ENCODE results near the gene ARID3A.

Gene ARID3A

DNA sequence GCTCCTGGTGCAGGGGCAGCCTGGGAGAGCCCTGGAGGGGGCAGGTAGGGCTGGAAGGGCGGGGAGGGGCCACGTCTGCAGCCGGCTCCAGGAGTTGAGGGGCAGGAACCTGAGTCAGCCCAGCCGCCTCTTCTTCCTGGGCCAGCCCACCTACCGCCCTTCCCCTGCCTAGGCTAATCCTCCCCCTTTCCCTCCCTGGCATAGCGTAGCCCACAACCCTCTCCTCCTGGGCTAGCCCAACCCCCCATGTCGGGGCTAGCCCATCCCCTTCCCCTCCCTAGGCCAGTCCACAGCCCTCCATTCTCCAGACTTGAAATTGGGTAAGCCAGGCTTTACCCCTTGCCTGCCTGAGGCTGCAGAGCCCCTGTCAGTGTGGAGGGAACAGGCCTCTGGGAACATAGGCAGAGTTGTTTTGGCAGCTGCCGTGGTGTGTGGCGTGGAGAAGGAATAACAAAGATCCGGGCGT, 37.7 kb downstream of the ARID3A start:
- no peak overlapping the region for H3K27ac Mint-ChIP-seq
- no peak overlapping the region for H3K4me3 Mint-ChIP-seq
- peaks cover 4% of the 10 kb centered on the region for H3K4me1 Mint-ChIP-seq (ENCODE audit: low read depth)
- no peaks in the 10 kb centered on the region for H3K9me3 Mint-ChIP-seq
- H3K36me3 Mint-ChIP-seq (ENCODE audit: low read depth), result peaks cover 12% of the 10 kb centered on the region
- H3K27me3 Mint-ChIP-seq, result no peaks in the 10 kb centered on the region

DNA sequence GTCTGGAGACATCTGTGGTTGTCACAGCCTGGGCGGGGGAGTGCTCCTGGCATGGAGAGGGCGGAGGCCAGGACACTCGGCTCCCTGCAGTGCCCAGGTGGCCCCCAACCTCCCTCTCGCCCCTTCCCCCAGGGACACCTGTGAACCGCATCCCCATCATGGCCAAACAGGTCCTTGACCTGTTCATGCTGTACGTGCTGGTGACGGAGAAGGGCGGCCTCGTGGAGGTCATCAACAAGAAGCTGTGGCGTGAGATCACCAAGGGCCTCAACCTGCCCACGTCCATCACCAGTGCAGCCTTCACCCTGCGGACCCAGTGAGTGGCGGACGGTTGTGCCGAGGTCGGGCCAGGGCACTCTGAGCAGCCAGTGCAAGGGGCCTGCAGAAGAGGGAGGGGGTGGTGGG, 38.3 kb downstream of the ARID3A start:
- Mint-ChIP-seq H3K4me1 (ENCODE audit: low read depth) (no peaks in the 10 kb centered on the region), H3K27me3 (no peaks in the 10 kb centered on the region), H3K9me3 (no peaks in the 10 kb centered on the region), H3K27ac (no peak overlapping the region), H3K4me3 (no peak overlapping the region), H3K36me3 (ENCODE audit: low read depth) (peaks cover 12% of the 10 kb centered on the region)

DNA sequence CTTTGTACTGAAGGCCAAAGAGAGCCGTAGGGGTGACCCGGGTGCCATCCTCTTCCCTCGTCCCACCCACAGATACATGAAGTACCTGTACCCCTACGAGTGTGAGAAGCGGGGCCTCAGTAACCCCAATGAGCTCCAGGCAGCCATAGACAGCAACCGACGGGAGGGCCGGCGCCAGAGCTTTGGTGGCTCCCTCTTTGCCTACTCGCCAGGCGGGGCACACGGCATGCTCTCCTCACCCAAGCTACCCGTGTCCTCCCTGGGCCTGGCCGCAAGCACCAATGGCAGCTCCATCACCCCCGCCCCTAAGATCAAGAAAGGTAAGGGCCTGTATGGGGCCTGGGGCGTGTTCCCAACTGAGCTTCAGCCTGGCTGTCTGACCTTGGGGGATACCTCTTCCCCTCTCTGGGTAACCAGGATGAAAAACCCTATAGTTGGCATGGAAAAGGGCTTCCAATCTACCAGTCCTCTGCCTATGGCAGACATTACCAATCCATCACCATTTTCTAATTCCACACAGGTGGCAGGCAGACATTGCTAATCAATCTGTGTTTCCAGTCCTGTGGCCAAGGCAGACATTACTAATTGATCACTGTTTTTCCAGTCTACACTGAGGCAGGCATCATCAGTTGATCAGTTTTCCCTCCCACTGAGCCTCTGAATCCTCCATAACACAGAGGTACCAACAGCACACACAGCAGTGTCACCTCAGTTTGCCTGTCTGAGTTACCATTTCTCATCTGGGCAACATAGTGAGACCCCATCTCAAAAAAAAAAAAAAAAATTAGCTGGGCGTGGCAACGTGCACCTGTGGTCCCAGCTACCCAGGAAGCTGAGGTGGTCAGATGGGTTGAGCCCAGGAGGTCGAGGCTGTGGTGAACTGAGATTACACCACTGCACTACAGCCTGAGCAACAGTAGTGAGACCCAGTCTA, 39.2 kb downstream of the ARID3A start:
- Mint-ChIP-seq H3K27me3 (no peaks in the 10 kb centered on the region), H3K4me3 (no peak overlapping the region), H3K9me3 (no peaks in the 10 kb centered on the region), H3K36me3 (ENCODE audit: low read depth) (peaks cover 12% of the 10 kb centered on the region), H3K4me1 (ENCODE audit: low read depth) (no peaks in the 10 kb centered on the region), H3K27ac (no peak overlapping the region)

DNA sequence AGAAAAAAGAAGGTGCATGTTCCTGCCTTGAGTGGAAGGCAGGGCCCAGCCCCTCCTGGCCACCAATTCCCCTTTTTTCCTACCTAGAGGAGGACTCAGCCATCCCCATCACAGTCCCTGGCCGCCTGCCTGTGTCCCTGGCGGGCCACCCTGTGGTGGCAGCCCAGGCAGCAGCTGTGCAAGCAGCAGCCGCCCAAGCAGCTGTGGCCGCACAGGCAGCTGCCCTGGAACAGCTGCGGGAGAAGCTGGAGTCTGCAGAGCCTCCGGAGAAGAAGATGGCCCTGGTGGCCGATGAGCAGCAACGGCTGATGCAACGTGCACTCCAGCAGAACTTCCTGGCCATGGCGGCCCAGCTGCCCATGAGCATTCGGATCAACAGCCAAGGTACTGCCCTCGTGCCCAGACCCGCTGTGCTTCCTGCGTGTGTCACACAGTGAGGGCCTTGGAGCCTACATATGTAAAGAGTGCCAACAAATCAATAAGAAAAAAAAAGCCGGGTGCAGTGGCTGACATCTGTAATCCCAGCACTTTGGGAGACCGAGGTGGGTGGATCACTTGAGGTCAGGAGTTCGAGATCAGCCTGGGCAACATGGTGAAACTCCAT, 40.8 kb downstream of the ARID3A start:
- no peak overlapping the region for H3K27ac Mint-ChIP-seq
- H3K4me1 Mint-ChIP-seq (ENCODE audit: low read depth), result no peaks in the 10 kb centered on the region
- no peaks in the 10 kb centered on the region for H3K27me3 Mint-ChIP-seq
- no peak overlapping the region for H3K4me3 Mint-ChIP-seq
- peaks cover 5% of the 10 kb centered on the region for H3K9me3 Mint-ChIP-seq
- peaks cover 19% of the 10 kb centered on the region for H3K36me3 Mint-ChIP-seq (ENCODE audit: low read depth)

- H3K4me3 Mint-ChIP-seq, result no peak overlapping the region
- H3K9me3 Mint-ChIP-seq, result peaks cover 5% of the 10 kb centered on the region
- H3K27me3 Mint-ChIP-seq, result no peaks in the 10 kb centered on the region
- no peaks in the 10 kb centered on the region for H3K4me1 Mint-ChIP-seq (ENCODE audit: low read depth)
- no peak overlapping the region for H3K27ac Mint-ChIP-seq
- peaks cover 22% of the 10 kb centered on the region for H3K36me3 Mint-ChIP-seq (ENCODE audit: low read depth)
These were observed 44.9 kb downstream of the ARID3A start for GRCh38 chr19:970695-971094.

DNA sequence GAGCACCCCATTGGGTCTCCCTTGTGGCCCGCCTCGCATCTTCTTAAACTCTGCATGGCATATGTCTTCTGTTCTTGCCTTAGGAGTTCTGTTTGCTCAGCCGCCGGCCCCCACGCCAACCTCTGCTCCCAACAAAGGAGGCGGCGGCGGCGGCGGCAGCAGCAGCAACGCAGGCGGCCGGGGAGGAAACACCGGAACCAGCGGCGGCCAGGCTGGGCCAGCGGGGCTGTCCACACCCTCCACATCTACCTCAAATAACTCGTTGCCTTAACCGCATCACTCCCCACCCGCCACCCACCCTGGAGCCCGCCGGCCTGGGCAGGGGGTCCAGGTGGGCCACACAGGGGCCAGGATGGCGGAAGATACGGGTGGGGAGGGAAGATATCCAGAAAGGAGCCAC, 46.0 kb downstream of the ARID3A start:
- peaks cover 5% of the 10 kb centered on the region for H3K9me3 Mint-ChIP-seq
- no peak overlapping the region for H3K4me3 Mint-ChIP-seq
- no peaks in the 10 kb centered on the region for H3K27me3 Mint-ChIP-seq
- H3K27ac Mint-ChIP-seq, result no peak overlapping the region
- peaks cover 22% of the 10 kb centered on the region for H3K36me3 Mint-ChIP-seq (ENCODE audit: low read depth)
- no peaks in the 10 kb centered on the region for H3K4me1 Mint-ChIP-seq (ENCODE audit: low read depth)

DNA sequence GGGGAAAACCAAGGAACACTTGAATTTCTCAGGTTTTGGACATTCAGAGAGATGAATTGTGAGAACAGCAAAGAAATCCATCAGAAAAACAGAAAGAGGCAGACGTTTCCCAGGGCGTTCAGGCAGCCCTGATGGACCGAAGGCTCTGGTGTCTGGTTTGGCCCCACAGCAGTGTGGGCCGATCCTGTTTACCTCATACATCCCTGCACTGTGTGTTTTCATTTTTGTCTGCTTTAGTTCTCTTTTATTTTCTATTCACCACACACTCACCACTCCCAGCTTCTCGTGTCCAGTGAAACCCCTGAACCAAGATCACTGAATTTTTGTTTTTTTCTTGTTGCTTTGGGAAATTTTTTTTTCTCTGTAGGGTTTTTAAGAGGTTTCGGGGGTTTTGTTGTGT, 46.4 kb downstream of the ARID3A start:
- Mint-ChIP-seq H3K36me3 (ENCODE audit: low read depth) (peaks cover 20% of the 10 kb centered on the region), H3K9me3 (peaks cover 5% of the 10 kb centered on the region)

DNA sequence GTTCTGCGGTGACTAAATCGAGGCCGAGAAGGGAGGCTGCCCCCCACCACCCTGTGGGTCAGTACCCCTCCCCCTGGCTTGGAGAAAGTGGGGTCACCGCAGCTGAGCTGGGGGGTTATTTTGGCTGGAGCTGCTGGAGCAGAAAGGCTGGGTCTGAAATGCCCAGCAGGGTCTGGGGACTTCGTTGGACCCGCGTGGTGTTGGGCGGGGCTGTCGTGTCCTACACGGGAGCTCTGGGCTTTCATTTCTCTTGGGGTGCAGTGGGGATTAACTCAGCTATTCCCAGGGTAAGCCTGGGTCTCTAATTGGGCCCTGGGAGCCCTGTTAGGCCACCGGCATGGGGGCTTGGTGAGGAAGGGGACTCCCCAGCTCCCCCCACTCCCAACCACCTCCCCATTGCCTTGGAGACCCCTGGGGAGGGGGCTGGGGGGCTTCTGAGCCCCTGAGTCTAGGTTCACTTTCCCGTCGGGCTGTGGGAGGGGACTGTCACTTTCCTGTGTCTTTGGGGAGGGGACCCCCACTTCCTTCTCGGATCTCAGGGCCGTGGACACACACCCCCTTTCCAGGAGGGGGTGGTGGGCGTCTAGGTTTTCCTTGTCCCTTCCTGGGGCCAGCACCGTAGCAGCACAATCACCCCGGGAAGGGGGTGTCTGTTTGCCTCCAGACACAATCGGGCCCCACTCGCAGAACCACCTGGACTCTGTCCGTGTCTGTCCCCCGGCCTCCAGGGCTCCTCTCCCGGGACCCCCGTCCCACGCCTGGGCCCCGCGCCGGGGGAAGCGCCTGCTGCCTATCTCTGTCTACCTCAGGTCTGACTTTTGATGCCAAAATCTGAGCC, 48.1 kb downstream of the ARID3A start:
- Mint-ChIP-seq H3K4me1 (ENCODE audit: low read depth) (no peaks in the 10 kb centered on the region), H3K4me3 (no peak overlapping the region), H3K27me3 (no peaks in the 10 kb centered on the region), H3K27ac (no peak overlapping the region), H3K36me3 (ENCODE audit: low read depth) (peaks cover 14% of the 10 kb centered on the region), H3K9me3 (peaks cover 5% of the 10 kb centered on the region)

More for the DNA sequence above, 46.4 kb downstream of the ARID3A start:
- no peak overlapping the region for H3K4me3 Mint-ChIP-seq
- H3K4me1 Mint-ChIP-seq (ENCODE audit: low read depth), result no peaks in the 10 kb centered on the region
- H3K27me3 Mint-ChIP-seq, result no peaks in the 10 kb centered on the region
- no peak overlapping the region for H3K27ac Mint-ChIP-seq

- no peak overlapping the region for H3K4me3 Mint-ChIP-seq
- H3K27ac Mint-ChIP-seq, result no peak overlapping the region
- H3K36me3 Mint-ChIP-seq (ENCODE audit: low read depth), result peaks cover 14% of the 10 kb centered on the region
- H3K4me1 Mint-ChIP-seq (ENCODE audit: low read depth), result no peaks in the 10 kb centered on the region
- H3K9me3 Mint-ChIP-seq, result peaks cover 5% of the 10 kb centered on the region
- H3K27me3 Mint-ChIP-seq, result no peaks in the 10 kb centered on the region
These were observed 48.9 kb downstream of the ARID3A start for GRCh38 chr19:974564-975257.

GRCh38 chr19:976476-976875, 50.6 kb downstream of the ARID3A start:
- Mint-ChIP-seq H3K27me3 (no peaks in the 10 kb centered on the region), H3K27ac (no peak overlapping the region), H3K4me1 (ENCODE audit: low read depth) (no peaks in the 10 kb centered on the region), H3K4me3 (no peak overlapping the region), H3K36me3 (ENCODE audit: low read depth) (peaks cover 8% of the 10 kb centered on the region), H3K9me3 (no peaks in the 10 kb centered on the region)

- H3K27me3 Mint-ChIP-seq, result no peaks in the 10 kb centered on the region
- peaks cover 8% of the 10 kb centered on the region for H3K36me3 Mint-ChIP-seq (ENCODE audit: low read depth)
- H3K4me1 Mint-ChIP-seq (ENCODE audit: low read depth), result no peaks in the 10 kb centered on the region
- H3K4me3 Mint-ChIP-seq, result no peak overlapping the region
- H3K9me3 Mint-ChIP-seq, result no peaks in the 10 kb centered on the region
- no peak overlapping the region for H3K27ac Mint-ChIP-seq
These were observed 51.2 kb downstream of the ARID3A start for GRCh38 chr19:977058-977464.

DNA sequence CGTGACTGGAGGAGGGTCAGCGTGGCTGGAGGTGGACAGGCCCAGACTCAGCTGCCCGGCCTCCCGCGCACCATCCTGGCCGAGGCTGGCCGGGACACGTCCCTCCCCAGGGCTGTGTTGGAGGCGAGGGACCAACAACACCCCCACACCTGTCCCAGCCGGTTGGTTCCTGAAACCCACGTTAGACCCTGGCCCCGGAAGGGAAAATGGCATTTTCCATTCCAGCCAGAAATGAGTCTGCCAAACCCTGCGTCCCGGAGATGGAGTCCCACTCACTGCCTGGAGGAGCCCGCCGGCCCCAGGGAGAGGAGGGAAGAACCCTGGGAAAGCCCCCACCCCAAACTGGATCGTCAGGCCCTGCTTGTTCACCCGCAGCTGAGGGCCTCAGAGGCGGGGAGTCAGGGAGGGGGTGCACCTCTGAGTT, 53.5 kb downstream of the ARID3A start:
- no peaks in the 10 kb centered on the region for H3K27me3 Mint-ChIP-seq
- no peaks in the 10 kb centered on the region for H3K36me3 Mint-ChIP-seq (ENCODE audit: low read depth)
- no peaks in the 10 kb centered on the region for H3K9me3 Mint-ChIP-seq
- no peak overlapping the region for H3K27ac Mint-ChIP-seq
- H3K4me3 Mint-ChIP-seq, result no peak overlapping the region
- peaks cover 7% of the 10 kb centered on the region for H3K4me1 Mint-ChIP-seq (ENCODE audit: low read depth)

GRCh38 chr19:980133-980998, 54.5 kb downstream of the ARID3A start:
- no peaks in the 10 kb centered on the region for H3K9me3 Mint-ChIP-seq
- H3K4me3 Mint-ChIP-seq, result no peak overlapping the region
- H3K36me3 Mint-ChIP-seq (ENCODE audit: low read depth), result peaks cover 4% of the 10 kb centered on the region
- H3K4me1 Mint-ChIP-seq (ENCODE audit: low read depth), result peaks cover 14% of the 10 kb centered on the region
- peak overlapping the region; percentile 26 for H3K27ac Mint-ChIP-seq
- H3K27me3 Mint-ChIP-seq, result no peaks in the 10 kb centered on the region

Measured in stimulated activated naive CD8-positive, alpha-beta T cell treated with anti-CD3 and anti-CD28 coated beads, Interleukin-15, Interleukin-2, amounts not matched to agents 100 ng/mL and 50 ng/mL, for 24 hours (primary cell).